SHP77 treated with DMSO at 0.1 percent for 48 hours (cell line): Measurements from ENCODE around the gene ZNF506.
"Not testable (repeated sequence)": the region's sequence is repeated elsewhere in the genome, so short reads cannot be mapped to it uniquely, and the experiment has no call there.

ENCODE experiments used
- DNase-seq: peaks from one replicate; lab custom pipeline; 2025; lab: John Stamatoyannopoulos, UW

ZNF506 gene

GRCh38 chr19:19821366-19821951 lies at the start of gene ZNF506:
TSS of gene ZNF506 (minus strand) at chr19:19821750. CDS start at chr19:19821603, 147 bp downstream.
- DNase-seq = no peak

- DNase-seq = not testable (repeated sequence)
These were observed 48.5 kb upstream of the ZNF506 start for GRCh38 chr19:19870086-19870485.

- DNase-seq = no peak
These were observed 45.2 kb upstream of the ZNF506 start for GRCh38 chr19:19866611-19867248.

GRCh38 chr19:19865750-19866610 lies 44.4 kb upstream of the ZNF506 start, which contains the start of gene ZNF253:
TSS of gene ZNF253 (plus strand) at chr19:19865882. CDS start at chr19:19865997, 115 bp downstream.
- DNase-seq = peak; percentile 87

GRCh38 chr19:19860756-19861390 lies 39.3 kb upstream of the ZNF506 start:
- DNase-seq = no peak

GRCh38 chr19:19858751-19859150 lies 37.2 kb upstream of the ZNF506 start:
- DNase-seq = no peak

GRCh38 chr19:19851740-19852139 lies 30.2 kb upstream of the ZNF506 start:
- not testable (repeated sequence) for DNase-seq

GRCh38 chr19:19849056-19849455 lies 27.5 kb upstream of the ZNF506 start:
- DNase-seq = no peak

- no peak for DNase-seq
These were observed 26.2 kb upstream of the ZNF506 start for GRCh38 chr19:19847781-19848180.

GRCh38 chr19:19835560-19836038 lies 14.0 kb upstream of the ZNF506 start:
- no peak for DNase-seq

GRCh38 chr19:19826875-19827274 lies 5.3 kb upstream of the ZNF506 start:
- DNase-seq = no peak

GRCh38 chr19:19823916-19824315 lies 2.4 kb upstream of the ZNF506 start:
- no peak for DNase-seq

- not testable (repeated sequence) for DNase-seq
These were observed 426 bp upstream of the ZNF506 start for GRCh38 chr19:19821976-19822375.

GRCh38 chr19:19820774-19821320 lies 703 bp downstream of the ZNF506 start:
- no peak for DNase-seq

- no peak for DNase-seq
These were observed 4.2 kb downstream of the ZNF506 start for GRCh38 chr19:19817357-19817756.

GRCh38 chr19:19816679-19817078 lies 4.9 kb downstream of the ZNF506 start:
- no peak for DNase-seq

GRCh38 chr19:19811999-19812398 lies 9.6 kb downstream of the ZNF506 start:
- DNase-seq = not testable (repeated sequence)

GRCh38 chr19:19805480-19805879 lies 16.1 kb downstream of the ZNF506 start:
- DNase-seq = no peak

- no peak for DNase-seq
These were observed 33.5 kb downstream of the ZNF506 start for GRCh38 chr19:19788015-19788414.

GRCh38 chr19:19785476-19785875 lies 36.1 kb downstream of the ZNF506 start:
- DNase-seq = not testable (repeated sequence)

- DNase-seq = no peak
These were observed 38.8 kb downstream of the ZNF506 start for GRCh38 chr19:19782783-19783182.

- DNase-seq = not testable (repeated sequence)
These were observed 39.8 kb downstream of the ZNF506 start for GRCh38 chr19:19781791-19782190.
